Esophagus squamous epithelium (tissue), 5 donors: ENCODE results near the gene GARIN3. TPM values are rescaled to one million over a fixed set of nuclear protein-coding genes. Genes with fewer than 3 reads are reported as not detected.
A peak's percentile ranks its signal among the peaks of the same experiment; 100 is the strongest.
"Not testable (repeated sequence)": the region's sequence is repeated elsewhere in the genome, so short reads cannot be mapped to it uniquely, and the experiment has no call there.

Experiments used
- DNase-seq: peaks from one replicate; lab custom pipeline; 2025; lab: John Stamatoyannopoulos, UW
- H3K27ac ChIP-seq, 4 donors: fragments of 200-600 bp; sonication (generic); one replicate each; pipeline ENCODE4 v1.5.1; 2016 to 2019; ENCODE audit warnings: mild to moderate bottlenecking in 1 of 4
- H3K27me3 ChIP-seq, 4 donors: fragments of 200-600 bp; sonication (generic); 1 replicate in 3 of 4; 2 replicates in 1 of 4; pipeline versions ENCODE4 v1.5.1 to v1.6.0; 2017 to 2021; ENCODE audit warnings: antibody characterized with exemption in 1 of 4
- H3K36me3 ChIP-seq, 3 donors: fragments of 200-600 bp; sonication (generic); one replicate each; pipeline ENCODE4 v1.5.1; 2016 to 2019
- H3K4me1 ChIP-seq, 3 donors: fragments of 200-600 bp; sonication (generic); one replicate each; pipeline ENCODE4 v1.5.1; 2017 to 2019
- H3K4me3 ChIP-seq, 4 donors: fragments of 200-600 bp; sonication (generic); 1 replicate in 3 of 4; 2 replicates in 1 of 4; pipeline ENCODE4 v1.5.1; 2016 to 2019; ENCODE audit warnings: mild to moderate bottlenecking in 2 of 4, moderate library complexity in 1 of 4
- H3K9me3 ChIP-seq, 3 donors: fragments of 200-600 bp; sonication (generic); one replicate each; pipeline ENCODE4 v1.5.1; 2016 to 2019
- POLR2A ChIP-seq, 4 donors: fragments of 450-650 bp; IDR thresholded peaks; one replicate each; pipeline ENCODE4 v1.6.1; 2017; ENCODE audit warnings: antibody characterized with exemption in 4 of 4, mild to moderate bottlenecking in 4 of 4, moderate library complexity in 3 of 4
- WGBS, 2 donors: methylation state at CpG; one replicate each; pipeline ENCODE4 v1.1.5; 2018; 5-methylcytosine and 5-hydroxymethylcytosine counted together
- intact Hi-C: fragments of 100-400 bp; cut with DNase I; formaldehyde crosslinking; loops from one replicate; pipeline ENCODE4 v1.15.0; 2022
- total RNA-seq, 4 donors: library from RNA; depleted of rRNA; stranded (reverse); fragments of >200 nt; gene quantifications; one replicate each; pipeline ENCODE4 v1.1.0, GENCODE V29; 2016
- TF ChIP-seq, protein P1 (sequence below), 6 experiments: fragments of 450-650 bp in 4 of 6; fragments of 200-600 bp in 2 of 6; sonication (generic) in 2 of 6; IDR thresholded peaks; one replicate each; pipeline ENCODE4 v1.5.1; 2016 to 2019; ENCODE audit warnings: antibody characterized with exemption in 6 of 6, mild to moderate bottlenecking in 4 of 6, moderate library complexity in 4 of 6
- donor health status: DM: yes; HTN: yes; CAD: no.

The GARIN3 gene
- total RNA-seq, 4 donors from 2014 or later: not detected

GRCh38 chr5:157189223-157189622, 23.2 kb upstream of the GARIN3 start:
- H3K4me1 ChIP-seq: no peaks in the 10 kb centered on the region
- H3K4me3 ChIP-seq: no peak overlapping the region
- DNase-seq: no peak
- TF ChIP-seq POLR2A (IDR thresholded peaks at IDR 0.05): no peak
- TF ChIP-seq, protein P1, sequence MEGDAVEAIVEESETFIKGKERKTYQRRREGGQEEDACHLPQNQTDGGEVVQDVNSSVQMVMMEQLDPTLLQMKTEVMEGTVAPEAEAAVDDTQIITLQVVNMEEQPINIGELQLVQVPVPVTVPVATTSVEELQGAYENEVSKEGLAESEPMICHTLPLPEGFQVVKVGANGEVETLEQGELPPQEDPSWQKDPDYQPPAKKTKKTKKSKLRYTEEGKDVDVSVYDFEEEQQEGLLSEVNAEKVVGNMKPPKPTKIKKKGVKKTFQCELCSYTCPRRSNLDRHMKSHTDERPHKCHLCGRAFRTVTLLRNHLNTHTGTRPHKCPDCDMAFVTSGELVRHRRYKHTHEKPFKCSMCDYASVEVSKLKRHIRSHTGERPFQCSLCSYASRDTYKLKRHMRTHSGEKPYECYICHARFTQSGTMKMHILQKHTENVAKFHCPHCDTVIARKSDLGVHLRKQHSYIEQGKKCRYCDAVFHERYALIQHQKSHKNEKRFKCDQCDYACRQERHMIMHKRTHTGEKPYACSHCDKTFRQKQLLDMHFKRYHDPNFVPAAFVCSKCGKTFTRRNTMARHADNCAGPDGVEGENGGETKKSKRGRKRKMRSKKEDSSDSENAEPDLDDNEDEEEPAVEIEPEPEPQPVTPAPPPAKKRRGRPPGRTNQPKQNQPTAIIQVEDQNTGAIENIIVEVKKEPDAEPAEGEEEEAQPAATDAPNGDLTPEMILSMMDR (IDR thresholded peaks at IDR 0.05): no peak
- H3K27ac ChIP-seq: no peak overlapping the region
- intact Hi-C loops: no loop called here
- no peaks in the 10 kb centered on the region for H3K36me3 ChIP-seq
- no peaks in the 10 kb centered on the region for H3K9me3 ChIP-seq
- WGBS, 2 donors: 80 to 82% methylated on average over 5 to 7 of the region's 7 CpGs
- H3K27me3 ChIP-seq: peaks cover 0 to 10% (median 0%) of the 10 kb centered on the region in 4 donors

GRCh38 chr5:157188270-157188669, 22.2 kb upstream of the GARIN3 start:
- no peaks in the 10 kb centered on the region for H3K36me3 ChIP-seq
- intact Hi-C loops: no loop called here
- H3K27ac ChIP-seq: no peak overlapping the region
- no peaks in the 10 kb centered on the region for H3K9me3 ChIP-seq
- peaks cover 0 to 10% (median 0%) of the 10 kb centered on the region in 4 donors for H3K27me3 ChIP-seq
- no peak overlapping the region for H3K4me3 ChIP-seq
- no peaks in the 10 kb centered on the region for H3K4me1 ChIP-seq
- no peak for DNase-seq
- TF ChIP-seq, protein P1 (IDR thresholded peaks at IDR 0.05): no peak
- no peak for TF ChIP-seq POLR2A (IDR thresholded peaks at IDR 0.05)

DNA sequence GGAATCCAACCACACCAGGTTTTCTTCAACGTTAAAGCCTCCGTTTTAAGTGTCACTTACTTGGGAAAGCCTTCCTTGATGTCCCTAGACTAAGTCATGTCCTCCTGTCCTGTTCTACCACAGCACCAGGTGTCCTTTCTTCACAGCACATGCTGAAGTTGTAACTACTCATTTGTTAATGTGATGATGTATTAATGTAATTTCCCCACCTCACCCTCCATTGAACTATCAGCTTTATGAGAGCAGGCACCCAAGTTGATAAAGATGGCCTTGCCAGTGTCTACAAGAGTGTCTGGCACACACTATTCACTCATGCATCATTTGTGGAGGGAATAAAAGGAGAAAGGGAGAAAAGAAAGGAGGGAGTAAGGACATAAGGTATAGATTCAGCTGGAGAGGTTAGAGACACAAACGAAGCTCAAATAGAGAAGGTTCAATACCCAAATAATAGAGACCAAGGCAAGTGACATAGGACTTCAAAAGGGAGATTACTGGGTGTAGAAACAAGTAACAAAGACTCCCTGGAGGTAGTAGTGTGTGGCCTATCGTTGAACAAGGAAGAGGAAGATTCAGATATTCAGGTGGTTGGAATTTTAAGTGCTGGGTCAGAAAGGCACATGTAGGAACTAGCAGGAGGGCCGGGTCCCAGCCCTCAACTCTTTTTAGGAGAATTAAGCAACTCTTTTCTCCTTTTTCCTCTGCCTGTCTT, 21.1 kb upstream of the GARIN3 start:
- 46 to 54% methylated on average over 5 of the region's 5 CpGs for WGBS, 2 donors
- H3K36me3 ChIP-seq: no peaks in the 10 kb centered on the region
- no peaks in the 10 kb centered on the region for H3K4me1 ChIP-seq
- peak overlapping the region in 1 of 4 donors; percentile 0 for H3K4me3 ChIP-seq
- TF ChIP-seq, protein P1 (IDR thresholded peaks at IDR 0.05): no peak
- TF ChIP-seq POLR2A (IDR thresholded peaks at IDR 0.05): no peak
- DNase-seq: no peak
- no peaks in the 10 kb centered on the region for H3K9me3 ChIP-seq
- no peak overlapping the region for H3K27ac ChIP-seq
- intact Hi-C loops: no loop called here
- H3K27me3 ChIP-seq: peaks cover 0 to 10% (median 0%) of the 10 kb centered on the region in 4 donors

- TF ChIP-seq, protein P1 (IDR thresholded peaks at IDR 0.05): no peak
- TF ChIP-seq POLR2A (IDR thresholded peaks at IDR 0.05): no peak
- no peak overlapping the region for H3K27ac ChIP-seq
- peak overlapping the region in 1 of 4 donors; percentile 0 for H3K4me3 ChIP-seq
- H3K9me3 ChIP-seq: no peaks in the 10 kb centered on the region
- DNase-seq: no peak
- no peaks in the 10 kb centered on the region for H3K36me3 ChIP-seq
- intact Hi-C loops: no loop called here
- WGBS, 2 donors: 63 to 80% methylated on average over 10 to 12 of the region's 12 CpGs
- no peaks in the 10 kb centered on the region for H3K4me1 ChIP-seq
- H3K27me3 ChIP-seq: peaks cover 0 to 10% (median 0%) of the 10 kb centered on the region in 4 donors
Observed at GRCh38 chr5:157186309-157187045, 20.4 kb upstream of the GARIN3 start.

DNA sequence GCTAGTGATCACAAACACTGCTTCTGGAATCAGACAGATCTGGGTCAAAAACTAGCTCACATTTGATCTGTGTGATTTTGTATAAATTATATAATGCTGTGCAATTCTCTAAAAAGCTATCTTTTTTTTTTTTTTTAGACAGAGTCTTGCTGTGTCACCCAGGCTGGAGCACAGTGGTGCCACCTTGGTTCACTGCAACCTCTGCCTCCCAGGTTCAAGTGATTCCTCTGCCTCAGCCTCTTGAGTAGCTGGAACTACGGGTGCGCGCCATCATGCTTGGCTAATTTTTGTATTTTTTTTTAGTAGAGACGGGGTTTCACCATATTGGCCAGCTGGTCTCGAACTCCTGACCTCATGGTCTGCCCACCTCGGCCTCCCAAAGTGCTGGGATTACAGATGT, 19.1 kb upstream of the GARIN3 start:
- H3K27ac ChIP-seq, H3K4me3 ChIP-seq, H3K9me3 ChIP-seq, DNase-seq, H3K4me1 ChIP-seq, H3K27me3 ChIP-seq, intact Hi-C loops, H3K36me3 ChIP-seq: not testable (repeated sequence)
- WGBS, 2 donors: 76 to 82% methylated on average over 6 of the region's 6 CpGs
